ENCODE measurements around the gene ENTR1. TPM values are rescaled to one million over a fixed set of nuclear protein-coding genes. Genes with fewer than 3 reads are reported as not detected.

The ENTR1 gene
- polyA plus RNA-seq (2012; ENCODE audit: insufficient read length, low read depth), result 121 TPM

- TF ChIP-seq TAF1 (IDR thresholded peaks at IDR 0.05; ENCODE audit: borderline replicate concordance, insufficient read depth, low read length) (peak; percentile 97), SIN3A (IDR thresholded peaks at IDR 0.05; ENCODE audit: borderline replicate concordance, insufficient read depth, low read length) (0 out of 2 replicates have a peak, but pooled peaks have one; percentile 21), FOXP2 (optimal IDR thresholded peaks at IDR 0.05; ENCODE audit: borderline replicate concordance, extremely low read depth, extremely low read length, insufficient read depth) (no peak), REST (IDR thresholded peaks at IDR 0.05; ENCODE audit: insufficient read depth in 1 of 2, low read depth in 2 of 2, low read length in 2 of 2) (peak; percentile 18 to 59; a peak in 2 of 4 replicates), POLR2AphosphoS5 (IDR thresholded peaks at IDR 0.05; ENCODE audit: low read depth, low read length) (peak; percentile 91)
Observed at GRCh38 chr9:136410500-136411287, at the start of gene ENTR1, which contains the start of gene PMPCA. Gene ENTR1 (minus strand): TSS chr9:136410614. CDS start chr9:136410397, 217 bp downstream. Gene PMPCA (plus strand): TSS chr9:136410658. CDS start chr9:136410669, 11 bp downstream.

- TF ChIP-seq FOXP2 (optimal IDR thresholded peaks at IDR 0.05; ENCODE audit: borderline replicate concordance, extremely low read depth, extremely low read length, insufficient read depth) (no peak), REST (IDR thresholded peaks at IDR 0.05; ENCODE audit: insufficient read depth in 1 of 2, low read depth in 2 of 2, low read length in 2 of 2) (no peak), TAF1 (IDR thresholded peaks at IDR 0.05; ENCODE audit: borderline replicate concordance, insufficient read depth, low read length) (no peak), SIN3A (IDR thresholded peaks at IDR 0.05; ENCODE audit: borderline replicate concordance, insufficient read depth, low read length) (no peak), POLR2AphosphoS5 (IDR thresholded peaks at IDR 0.05; ENCODE audit: low read depth, low read length) (no peak)
Observed at GRCh38 chr9:136459425-136459824, 49.0 kb upstream of the ENTR1 start.

GRCh38 chr9:136457326-136457725, 46.9 kb upstream of the ENTR1 start:
- no peak for TF ChIP-seq FOXP2 (optimal IDR thresholded peaks at IDR 0.05; ENCODE audit: borderline replicate concordance, extremely low read depth, extremely low read length, insufficient read depth)
- no peak for TF ChIP-seq POLR2AphosphoS5 (IDR thresholded peaks at IDR 0.05; ENCODE audit: low read depth, low read length)
- TF ChIP-seq REST (IDR thresholded peaks at IDR 0.05; ENCODE audit: insufficient read depth in 1 of 2, low read depth in 2 of 2, low read length in 2 of 2), result no peak
- no peak for TF ChIP-seq SIN3A (IDR thresholded peaks at IDR 0.05; ENCODE audit: borderline replicate concordance, insufficient read depth, low read length)
- no peak for TF ChIP-seq TAF1 (IDR thresholded peaks at IDR 0.05; ENCODE audit: borderline replicate concordance, insufficient read depth, low read length)

GRCh38 chr9:136456258-136456657, 45.8 kb upstream of the ENTR1 start:
- TF ChIP-seq TAF1 (IDR thresholded peaks at IDR 0.05; ENCODE audit: borderline replicate concordance, insufficient read depth, low read length) (no peak), FOXP2 (optimal IDR thresholded peaks at IDR 0.05; ENCODE audit: borderline replicate concordance, extremely low read depth, extremely low read length, insufficient read depth) (no peak), POLR2AphosphoS5 (IDR thresholded peaks at IDR 0.05; ENCODE audit: low read depth, low read length) (no peak), REST (IDR thresholded peaks at IDR 0.05; ENCODE audit: insufficient read depth in 1 of 2, low read depth in 2 of 2, low read length in 2 of 2) (no peak), SIN3A (IDR thresholded peaks at IDR 0.05; ENCODE audit: borderline replicate concordance, insufficient read depth, low read length) (no peak)
